IMR-90 (cell line): ENCODE data around the gene STAT4. TPM values are rescaled to one million over a fixed set of nuclear protein-coding genes. Genes with fewer than 3 reads are reported as not detected.

Experiments used
- ATAC-seq: fragments of 200-7000 bp; cut with Tn5 transposase; 2 replicates; pipeline ENCODE4 v1.9.1; 2020; ENCODE audit warnings: low read depth, mild to moderate bottlenecking, moderate library complexity
- BruUV-seq: library from RNA; stranded (reverse); fragments of 400-500 nt; replicated peaks from 2 replicates; lab custom pipeline; 2021; lab: Mats Ljungman, UMichigan
- CTCF ChIA-PET: fragments of 300-600 bp; formaldehyde crosslinking; extraction: SDS; loops from one replicate; lab custom pipeline; 2021; ENCODE audit warnings: antibody characterized with exemption; lab: Yijun Ruan, JAX
- POLR2A ChIA-PET: fragments of 300-600 bp; sonication (Branson Sonifier 250); formaldehyde crosslinking; loops from one replicate; lab custom pipeline; 2022; ENCODE audit warnings: antibody characterized with exemption; ENCODE audit not compliant: unreplicated experiment; lab: Charles Lee
- DNase-seq: peaks from one replicate; pipeline ENCODE4 v3.0.0; 2013
- H2AFZ ChIP-seq: replicated peaks from 2 replicates; pipeline ENCODE3; 2013; ENCODE audit warnings: low read length, mild to moderate bottlenecking; ENCODE audit not compliant: poor library complexity
- H2AK5ac ChIP-seq: 2 replicates; pipeline ENCODE4 v1.6.1; 2013; ENCODE audit warnings: low read depth, low read length, inconsistent platforms
- H2AK9ac ChIP-seq: replicated peaks from 2 replicates; pipeline ENCODE3; 2013; ENCODE audit warnings: mild to moderate bottlenecking, low read depth, low read length, moderate library complexity; ENCODE audit not compliant: poor library complexity
- H2BK120ac ChIP-seq: 2 replicates; pipeline ENCODE4 v1.6.1; 2013; ENCODE audit warnings: low read depth, low read length, inconsistent platforms
- H2BK15ac ChIP-seq: 3 replicates; pipeline ENCODE4 v1.6.1; 2013; ENCODE audit warnings: low read depth, low read length, inconsistent platforms
- H2BK20ac ChIP-seq: 2 replicates; pipeline ENCODE4 v1.6.1; 2013; ENCODE audit warnings: low read depth, mild to moderate bottlenecking, inconsistent platforms, low read length, moderate library complexity
- H2BK5ac ChIP-seq: 2 replicates; pipeline ENCODE4 v1.6.1; 2013; ENCODE audit warnings: mild to moderate bottlenecking, low read depth, low read length, inconsistent platforms; ENCODE audit not compliant: poor library complexity, severe bottlenecking
- H3K14ac ChIP-seq: replicated peaks from 2 replicates; pipeline ENCODE4 v1.6.1; 2013; ENCODE audit warnings: low read depth, low read length, inconsistent platforms
- H3K18ac ChIP-seq: 2 replicates; pipeline ENCODE4 v1.6.1; 2013; ENCODE audit warnings: low read depth, low read length, control low read depth
- H3K23ac ChIP-seq: 2 replicates; pipeline ENCODE4 v1.6.1; 2013; ENCODE audit warnings: low read depth, low read length, inconsistent platforms
- H3K27ac ChIP-seq: 2 replicates; pipeline ENCODE4 v1.5.1; 2013; ENCODE audit warnings: mild to moderate bottlenecking, control low read depth, low read length; ENCODE audit not compliant: insufficient read depth
- H3K27me3 ChIP-seq: 2 replicates; pipeline ENCODE4 v1.6.1; 2013; ENCODE audit warnings: low read length; ENCODE audit not compliant: control insufficient read depth, insufficient read depth
- H3K36me3 ChIP-seq: 2 replicates; pipeline ENCODE4 v1.6.1; 2013; ENCODE audit warnings: low read length, mixed read lengths; ENCODE audit not compliant: control insufficient read depth, insufficient read depth
- H3K4ac ChIP-seq: 2 replicates; pipeline ENCODE4 v1.6.1; 2013; ENCODE audit warnings: low read depth, low read length, inconsistent platforms
- H3K4me1 ChIP-seq: 2 replicates; pipeline ENCODE4 v1.6.1; 2013; ENCODE audit warnings: low read length, mixed read lengths; ENCODE audit not compliant: control insufficient read depth, insufficient read depth
- H3K4me2 ChIP-seq: 2 replicates; pipeline ENCODE4 v1.6.1; 2013; ENCODE audit warnings: low read depth, mild to moderate bottlenecking, control low read depth, low read length, moderate library complexity
- H3K4me3 ChIP-seq: 2 replicates; pipeline ENCODE4 v1.5.1; 2013; ENCODE audit warnings: low read depth, mild to moderate bottlenecking, control low read depth, low read length, moderate library complexity; ENCODE audit not compliant: insufficient read depth
- H3K56ac ChIP-seq: 2 replicates; pipeline ENCODE4 v1.6.1; 2013; ENCODE audit warnings: low read length, inconsistent platforms; ENCODE audit not compliant: insufficient read depth; ENCODE audit errors: extremely low read depth
- H3K79me1 ChIP-seq, 2 experiments: 2 replicates each; pipeline ENCODE4 v1.6.1; 2013; ENCODE audit warnings: low read length in 2 of 2, inconsistent platforms in 1 of 2, low read depth in 1 of 2
- H3K9ac ChIP-seq: 2 replicates; pipeline ENCODE4 v1.6.1; 2013; ENCODE audit warnings: low read depth, low read length, control low read depth
- H3K9me1 ChIP-seq: 2 replicates; pipeline ENCODE4 v1.6.1; 2013; ENCODE audit warnings: low read length, inconsistent platforms; ENCODE audit not compliant: insufficient read depth
- H3K9me3 ChIP-seq: 2 replicates; pipeline ENCODE4 v1.6.1; 2013; ENCODE audit warnings: low read length; ENCODE audit not compliant: control insufficient read depth, insufficient read depth
- H4K20me1 ChIP-seq: 2 replicates; pipeline ENCODE4 v1.6.1; 2013; ENCODE audit warnings: low read length, inconsistent platforms; ENCODE audit not compliant: insufficient read depth
- H4K5ac ChIP-seq: 2 replicates; pipeline ENCODE4 v1.6.1; 2013; ENCODE audit warnings: mild to moderate bottlenecking, low read depth, low read length, control low read depth
- H4K8ac ChIP-seq, 2 experiments: 2 replicates each; pipeline ENCODE4 v1.6.1; 2013; ENCODE audit warnings: low read depth in 2 of 2, low read length in 2 of 2, control low read depth in 1 of 2, inconsistent platforms in 1 of 2
- H4K91ac ChIP-seq: 2 replicates; pipeline ENCODE4 v1.6.1; 2013; ENCODE audit warnings: low read depth, low read length, inconsistent platforms; ENCODE audit not compliant: insufficient read depth
- BHLHE40 ChIP-seq: fragments of 150-350 bp; IDR thresholded peaks from 2 replicates; pipeline ENCODE4 v1.6.1; 2016; ENCODE audit warnings: mild to moderate bottlenecking, low read depth, low read length
- FOS ChIP-seq: fragments of 150-350 bp; IDR thresholded peaks from 2 replicates; pipeline ENCODE4 v1.6.1; 2016; ENCODE audit warnings: low read depth, low read length
- NFE2L2 ChIP-seq: fragments of 150-350 bp; IDR thresholded peaks from 2 replicates; pipeline ENCODE4 v1.6.1; 2016; ENCODE audit warnings: low read depth, mild to moderate bottlenecking, low read length
- WGBS, 2 experiments: methylation state at CpG; one replicate each; pipeline versions ENCODE4 v1.1.5 to v1.1.7; 2013; ENCODE audit warnings: missing lambda C conversion rate in 2 of 2; ENCODE audit not compliant: insufficient read length in 1 of 2; ENCODE audit errors: extremely low coverage in 2 of 2; 5-methylcytosine and 5-hydroxymethylcytosine counted together
- dilution Hi-C: fragments of 300-500 bp; cut with HindIII; formaldehyde crosslinking; loops from one replicate; pipeline ENCODE4 v1.14.3; 2018; ENCODE audit warnings: low sequenced_read_pairs; ENCODE audit not compliant: unreplicated experiment
- in situ Hi-C: fragments of 300-500 bp; cut with MboI; formaldehyde crosslinking; loops from 3 replicates; pipeline ENCODE4 v1.14.3; 2019; ENCODE audit warnings: low sequenced_read_pairs, inconsistent platforms, mixed read lengths
- intact Hi-C: fragments of 100-400 bp; cut with micrococcal nuclease; formaldehyde crosslinking; loops from 2 replicates; pipeline ENCODE4 v1.10.0; 2022
- polyA plus RNA-seq, 3 experiments: library from polyadenylated mRNA; depleted of rRNA; stranded (reverse); fragments of >200 nt; gene quantifications; 2 replicates each; pipeline ENCODE4 v1.2.3, GENCODE V29; 2012; ENCODE audit warnings: low replicate concordance in 1 of 3
- total RNA-seq: library from RNA; depleted of rRNA; stranded (reverse); fragments of >200 nt; gene quantifications from 2 replicates; pipeline ENCODE4 v1.2.3, GENCODE V29; 2012

Gene STAT4
- total and polyA plus RNA-seq, 2 of the 4 experiments (the other 2 are of a cell fraction) = 0.36 to 0.48 TPM

DNA sequence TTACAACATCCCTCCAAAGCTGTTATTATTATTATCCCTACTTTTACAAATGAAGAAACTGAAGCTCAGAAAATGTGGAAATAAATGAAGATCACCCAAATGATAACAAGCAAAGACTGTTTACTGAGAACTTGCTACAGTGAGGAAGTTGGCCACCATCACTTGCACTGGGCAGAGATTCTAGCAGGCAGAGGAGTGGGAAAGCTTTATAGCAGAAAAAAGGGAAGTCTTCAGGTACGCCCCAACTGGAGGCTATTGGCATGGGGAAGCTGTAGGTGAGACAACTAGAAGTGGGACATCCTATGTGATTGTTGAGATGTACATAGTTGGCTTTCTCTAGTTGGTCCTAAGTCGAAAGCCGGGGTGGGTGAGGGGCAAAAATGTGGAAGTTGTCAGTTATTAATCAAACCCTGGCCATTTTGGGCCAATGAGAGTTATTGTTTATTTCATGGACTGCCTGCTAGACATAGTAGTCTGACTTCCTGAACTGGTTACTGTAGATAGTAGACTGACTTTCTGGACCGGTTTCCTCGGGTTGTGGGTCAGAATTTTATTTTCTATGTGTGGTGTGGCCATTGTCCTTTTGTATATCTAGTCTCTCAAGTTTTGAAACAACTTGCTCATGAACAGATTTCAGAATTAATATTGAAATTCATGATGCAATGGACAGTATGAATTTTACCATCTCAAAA lies 40.2 kb upstream of the STAT4 start:
- H3K4me1 ChIP-seq = no peaks in the 10 kb centered on the region; the same call in 1 of the 2 replicates
- no peak overlapping the region for H3K14ac ChIP-seq
- no peak overlapping the region for H3K56ac ChIP-seq
- intact Hi-C loops = no loop called here
- H2BK20ac ChIP-seq = no peak overlapping the region
- ATAC-seq (no peak), DNase-seq (no peak)
- no peak overlapping the region for H2BK120ac ChIP-seq
- no peak overlapping the region for H3K4ac ChIP-seq
- H2AK5ac ChIP-seq = no peak overlapping the region
- no peaks in the 10 kb centered on the region for H4K20me1 ChIP-seq
- H3K79me1 ChIP-seq = no peaks in the 10 kb centered on the region
- no peak overlapping the region for H4K91ac ChIP-seq
- no peak overlapping the region for H2BK15ac ChIP-seq
- H3K23ac ChIP-seq = no peak overlapping the region
- H3K9ac ChIP-seq = no peak overlapping the region
- H2AFZ ChIP-seq = no peak overlapping the region
- 100% methylated on average over 1 of the region's 5 CpGs; no CpG with 5 or more reads in 1 of the 2 experiments for WGBS, 2 experiments
- H3K9me3 ChIP-seq = no peaks in the 10 kb centered on the region
- no peak overlapping the region for H3K4me2 ChIP-seq
- dilution Hi-C loops = no loop called here
- H3K9me1 ChIP-seq = no peaks in the 10 kb centered on the region
- no peaks in the 10 kb centered on the region for H3K27me3 ChIP-seq
- H2AK9ac ChIP-seq = no peak overlapping the region
- H3K18ac ChIP-seq = no peak overlapping the region
- no peak overlapping the region for H4K8ac ChIP-seq
- H3K4me3 ChIP-seq = no peak overlapping the region
- POLR2A ChIA-PET = no interaction called here
- H3K27ac ChIP-seq = no peak overlapping the region
- H3K36me3 ChIP-seq = no peaks in the 10 kb centered on the region
- CTCF ChIA-PET = no interaction called here
- no peak overlapping the region for H4K5ac ChIP-seq
- no TSS peak for BruUV-seq
- no peak for TF ChIP-seq BHLHE40
- no peak for TF ChIP-seq NFE2L2
- TF ChIP-seq FOS = no peak
- in situ Hi-C loops = no loop called here
- no peak overlapping the region for H2BK5ac ChIP-seq
